Neuronal stem cell (in vitro differentiated cells): Measurements from ENCODE around the gene RIN3.

ENCODE experiments used
- DNase-seq: peaks from one replicate; pipeline ENCODE4 v3.0.0-alpha.2; 2013; ENCODE audit warnings: low spot score
- H2AFZ ChIP-seq: one replicate; pipeline ENCODE4 v1.6.1; 2013; ENCODE audit warnings: mild to moderate bottlenecking, low read length, inconsistent platforms
- H2AK5ac ChIP-seq: 2 replicates; pipeline ENCODE4 v1.6.1; 2013; ENCODE audit warnings: low read depth, mild to moderate bottlenecking, inconsistent platforms, low read length, moderate library complexity, mixed read lengths
- H2BK120ac ChIP-seq: 2 replicates; pipeline ENCODE4 v1.6.1; 2013; ENCODE audit warnings: low read depth, mild to moderate bottlenecking, inconsistent platforms, low read length, moderate library complexity, mixed read lengths
- H2BK12ac ChIP-seq: one replicate; pipeline ENCODE4 v1.6.1; 2013; ENCODE audit warnings: low read length, inconsistent platforms
- H2BK15ac ChIP-seq: 2 replicates; pipeline ENCODE4 v1.6.1; 2013; ENCODE audit warnings: mild to moderate bottlenecking, low read length, inconsistent platforms, mixed read lengths
- H2BK5ac ChIP-seq: one replicate; pipeline ENCODE4 v1.6.1; 2013; ENCODE audit warnings: inconsistent platforms, mild to moderate bottlenecking, low read length, moderate library complexity
- H3K14ac ChIP-seq: one replicate; pipeline ENCODE4 v1.6.1; 2013; ENCODE audit warnings: low read length, inconsistent platforms
- H3K18ac ChIP-seq: 2 replicates; pipeline ENCODE4 v1.6.1; 2013; ENCODE audit warnings: low read length, inconsistent platforms
- H3K23ac ChIP-seq: 2 replicates; pipeline ENCODE4 v1.6.1; 2013; ENCODE audit warnings: low read depth, mild to moderate bottlenecking, mixed read lengths, low read length, inconsistent platforms; ENCODE audit not compliant: poor library complexity
- H3K27ac ChIP-seq: replicated peaks from 3 replicates; pipeline ENCODE4 v1.5.1; 2013; ENCODE audit warnings: low read length, inconsistent platforms
- H3K27me3 ChIP-seq, 3 experiments: 2 replicates each; pipeline ENCODE4 v1.6.1; 2013; ENCODE audit warnings: low read length in 3 of 3, mild to moderate bottlenecking in 2 of 3, inconsistent platforms in 1 of 3, low read depth in 1 of 3, mixed read lengths in 1 of 3, moderate library complexity in 1 of 3; ENCODE audit not compliant: control insufficient read depth in 3 of 3, insufficient read depth in 3 of 3
- H3K36me3 ChIP-seq, 2 donors: replicated peaks in 1 of 2; 2 replicates each; pipeline ENCODE4 v1.6.1; 2013; ENCODE audit warnings: low read length in 2 of 2; ENCODE audit not compliant: control insufficient read depth in 2 of 2, insufficient read depth in 2 of 2
- H3K4ac ChIP-seq: 2 replicates; pipeline ENCODE4 v1.6.1; 2013; ENCODE audit warnings: inconsistent platforms, mild to moderate bottlenecking, low read length, moderate library complexity
- H3K4me1 ChIP-seq, 2 donors: 1 replicate in 1 of 2; 2 replicates in 1 of 2; pipeline ENCODE4 v1.6.1; 2013; ENCODE audit warnings: low read length in 2 of 2, low read depth in 1 of 2; ENCODE audit not compliant: control insufficient read depth in 2 of 2, insufficient read depth in 1 of 2
- H3K4me2 ChIP-seq: one replicate; pipeline ENCODE4 v1.6.1; 2013; ENCODE audit warnings: mild to moderate bottlenecking, low read length, inconsistent platforms; ENCODE audit not compliant: insufficient read depth, poor library complexity, severe bottlenecking
- H3K4me3 ChIP-seq, 2 donors: 2 replicates each; pipeline ENCODE4 v1.5.1; 2013; ENCODE audit warnings: low read length in 2 of 2, mild to moderate bottlenecking in 2 of 2, inconsistent platforms in 1 of 2, moderate library complexity in 1 of 2
- H3K79me1 ChIP-seq: one replicate; pipeline ENCODE4 v1.6.1; 2013; ENCODE audit warnings: low read depth, mild to moderate bottlenecking, inconsistent platforms, low read length, moderate library complexity
- H3K9ac ChIP-seq: one replicate; pipeline ENCODE4 v1.6.1; 2013; ENCODE audit warnings: mild to moderate bottlenecking, low read depth, low read length, inconsistent platforms; ENCODE audit not compliant: poor library complexity
- H3K9me3 ChIP-seq, 2 donors: replicated peaks in 1 of 2; 2 replicates each; pipeline versions ENCODE3 to v1.6.1; 2013; ENCODE audit warnings: low read length in 2 of 2, mild to moderate bottlenecking in 2 of 2, inconsistent platforms in 1 of 2, low read depth in 1 of 2, mixed read lengths in 1 of 2, moderate library complexity in 1 of 2; ENCODE audit not compliant: control insufficient read depth in 2 of 2, insufficient read depth in 1 of 2
- H4K8ac ChIP-seq: one replicate; pipeline ENCODE4 v1.6.1; 2013; ENCODE audit warnings: low read depth, mild to moderate bottlenecking, inconsistent platforms, low read length, moderate library complexity
- H4K91ac ChIP-seq: one replicate; pipeline ENCODE4 v1.6.1; 2013; ENCODE audit warnings: low read length, low read depth, mild to moderate bottlenecking, inconsistent platforms; ENCODE audit not compliant: poor library complexity
- WGBS, 2 donors: extraction: QIAGEN DNeasy Blood & Tissue Kit; methylation state at CpG; one replicate each; pipeline ENCODE4 v1.1.7; 2013; ENCODE audit warnings: missing lambda C conversion rate in 2 of 2, mixed read lengths in 1 of 2; ENCODE audit not compliant: insufficient read length in 2 of 2, insufficient replicate concordance in 1 of 2; ENCODE audit errors: extremely low coverage in 2 of 2; 5-methylcytosine and 5-hydroxymethylcytosine counted together

RIN3 gene

GRCh38 chr14:92466059-92466458, 47.5 kb upstream of the RIN3 start:
- H3K4me1 ChIP-seq: no peaks in the 10 kb centered on the region
- no peak overlapping the region for H3K4me3 ChIP-seq
- H2AK5ac ChIP-seq: no peak overlapping the region
- no peak overlapping the region for H3K23ac ChIP-seq
- H4K8ac ChIP-seq: no peak overlapping the region
- no peak overlapping the region for H3K18ac ChIP-seq
- H2BK120ac ChIP-seq: no peak overlapping the region
- H3K27ac ChIP-seq: no peak overlapping the region
- H3K79me1 ChIP-seq: no peaks in the 10 kb centered on the region
- peaks cover 0 to 2% (median 0%) of the 10 kb centered on the region in 3 experiments for H3K27me3 ChIP-seq
- peaks cover 7 to 10% of the 10 kb centered on the region in 2 donors for H3K9me3 ChIP-seq
- no peak overlapping the region for H4K91ac ChIP-seq
- WGBS, 2 donors: no CpG with 5 or more reads among the region's 3 CpGs
- no peak overlapping the region for H2AFZ ChIP-seq
- no peak overlapping the region for H3K4ac ChIP-seq
- H3K14ac ChIP-seq: no peak overlapping the region
- H3K36me3 ChIP-seq: no peaks in the 10 kb centered on the region
- H2BK12ac ChIP-seq: no peak overlapping the region
- H2BK5ac ChIP-seq: no peak overlapping the region
- no peak overlapping the region for H3K9ac ChIP-seq
- DNase-seq: no peak
- no peak overlapping the region for H3K4me2 ChIP-seq
- no peak overlapping the region for H2BK15ac ChIP-seq

- H3K9me3 ChIP-seq: peaks cover 7 to 10% of the 10 kb centered on the region in 2 donors
- no peaks in the 10 kb centered on the region for H3K79me1 ChIP-seq
- H3K27me3 ChIP-seq: peaks cover 0 to 4% (median 0%) of the 10 kb centered on the region in 3 experiments
- no peak overlapping the region for H2BK12ac ChIP-seq
- no peak overlapping the region for H2BK15ac ChIP-seq
- no peak overlapping the region for H2BK120ac ChIP-seq
- H3K18ac ChIP-seq: no peak overlapping the region
- no peak overlapping the region for H3K4me3 ChIP-seq
- no peak overlapping the region for H3K23ac ChIP-seq
- no peak overlapping the region for H2BK5ac ChIP-seq
- no peak overlapping the region for H2AFZ ChIP-seq
- H3K14ac ChIP-seq: no peak overlapping the region
- WGBS, 2 donors: no CpG with 5 or more reads among the region's 2 CpGs
- no peak overlapping the region for H4K91ac ChIP-seq
- H4K8ac ChIP-seq: no peak overlapping the region
- no peak overlapping the region for H3K9ac ChIP-seq
- H3K4me2 ChIP-seq: no peak overlapping the region
- no peak overlapping the region for H2AK5ac ChIP-seq
- DNase-seq: no peak
- H3K36me3 ChIP-seq: no peaks in the 10 kb centered on the region
- H3K27ac ChIP-seq: no peak overlapping the region
- no peaks in the 10 kb centered on the region for H3K4me1 ChIP-seq
- no peak overlapping the region for H3K4ac ChIP-seq
Measured at GRCh38 chr14:92469515-92469914, 44.1 kb upstream of the RIN3 start.

- Histone ChIP-seq H3K36me3 (no peaks in the 10 kb centered on the region), H3K4me3 (no peak overlapping the region), H3K4ac (no peak overlapping the region), H3K27ac (no peak overlapping the region), H3K9me3 (peaks cover 7 to 10% of the 10 kb centered on the region in 2 donors), H2AK5ac (no peak overlapping the region), H3K79me1 (no peaks in the 10 kb centered on the region), H3K4me2 (no peak overlapping the region), H3K18ac (no peak overlapping the region), H2BK120ac (no peak overlapping the region), H4K91ac (no peak overlapping the region), H3K23ac (no peak overlapping the region), H3K27me3 (peaks cover 0 to 4% (median 0%) of the 10 kb centered on the region in 3 experiments), H3K9ac (no peak overlapping the region), H2AFZ (no peak overlapping the region), H4K8ac (no peak overlapping the region), H3K14ac (no peak overlapping the region), H3K4me1 (no peaks in the 10 kb centered on the region), H2BK5ac (no peak overlapping the region), H2BK15ac (no peak overlapping the region), H2BK12ac (no peak overlapping the region)
- no peak for DNase-seq
- no CpG with 5 or more reads among the region's 3 CpGs for WGBS, 2 donors
Measured at GRCh38 chr14:92470215-92470614, 43.4 kb upstream of the RIN3 start.

GRCh38 chr14:92470811-92471210, 42.8 kb upstream of the RIN3 start:
- Histone ChIP-seq H3K27ac (no peak overlapping the region), H3K79me1 (no peaks in the 10 kb centered on the region), H2BK5ac (no peak overlapping the region)

More at GRCh38 chr14:92470811-92471210, 42.8 kb upstream of the RIN3 start:
- H2BK12ac ChIP-seq: no peak overlapping the region
- H3K23ac ChIP-seq: no peak overlapping the region
- H4K8ac ChIP-seq: no peak overlapping the region
- no peak overlapping the region for H3K4ac ChIP-seq
- H3K4me1 ChIP-seq: no peaks in the 10 kb centered on the region
- DNase-seq: no peak
- H2AK5ac ChIP-seq: no peak overlapping the region
- peaks cover 0 to 4% (median 0%) of the 10 kb centered on the region in 3 experiments for H3K27me3 ChIP-seq
- no peak overlapping the region for H3K14ac ChIP-seq
- no CpG with 5 or more reads among the region's 1 CpG for WGBS, 2 donors
- no peak overlapping the region for H3K18ac ChIP-seq
- peaks cover 7 to 10% of the 10 kb centered on the region in 2 donors for H3K9me3 ChIP-seq
- H4K91ac ChIP-seq: no peak overlapping the region
- no peaks in the 10 kb centered on the region for H3K36me3 ChIP-seq
- H2BK15ac ChIP-seq: no peak overlapping the region
- H3K9ac ChIP-seq: no peak overlapping the region
- no peak overlapping the region for H2BK120ac ChIP-seq
- no peak overlapping the region for H3K4me3 ChIP-seq
- no peak overlapping the region for H3K4me2 ChIP-seq
- H2AFZ ChIP-seq: no peak overlapping the region
